ENCODE measurements around the gene RGS2. TPM values are rescaled to one million over a fixed set of nuclear protein-coding genes. Genes with fewer than 3 reads are reported as not detected.

The RGS2 gene
- total and polyA plus RNA-seq, 2 experiments from 2014 or later: 196 to 283 TPM

- no peaks in the 10 kb centered on the region for H3K27me3 ChIP-seq
- no peak overlapping the region for H3K4me2 ChIP-seq
- no peaks in the 10 kb centered on the region for H3K36me3 ChIP-seq (replicated peaks; ENCODE audit: insufficient read depth, low read depth)
- H3K9me2 ChIP-seq (replicated peaks; ENCODE audit: insufficient read depth): no peaks in the 10 kb centered on the region
- H3K79me2 ChIP-seq: no peaks in the 10 kb centered on the region
- no peaks in the 10 kb centered on the region for H3K4me1 ChIP-seq (ENCODE audit: insufficient read depth)
- no peak overlapping the region for H2AFZ ChIP-seq
- H3K4me3 ChIP-seq: no peak overlapping the region
- TF ChIP-seq CTCF (IDR thresholded peaks at IDR 0.05; ENCODE audit: poor library complexity): no peak
- no peak for TF ChIP-seq EZH2phosphoT487 (IDR thresholded peaks at IDR 0.05; ENCODE audit: low read depth, severe bottlenecking, unreplicated experiment)
- TF ChIP-seq EZH2 (IDR thresholded peaks at IDR 0.05; ENCODE audit: borderline replicate concordance): no peak
- 80% methylated on average over 2 of the region's 2 CpGs for WGBS (ENCODE audit: low lambda C conversion rate, missing lambda C conversion rate)
- H3K27ac ChIP-seq: no peak overlapping the region
- no peaks in the 10 kb centered on the region for H3K9me3 ChIP-seq (ENCODE audit: low read depth)
- no peak for DNase-seq (ENCODE audit: low spot score)
- no peaks in the 10 kb centered on the region for H4K20me1 ChIP-seq (ENCODE audit: insufficient read depth, poor library complexity, severe bottlenecking)
Observed at GRCh38 chr1:192793983-192794767, 14.7 kb upstream of the RGS2 start.

GRCh38 chr1:192794768-192795035 is 14.1 kb upstream of the RGS2 start:
- Histone ChIP-seq H3K36me3 (replicated peaks; ENCODE audit: insufficient read depth, low read depth) (no peaks in the 10 kb centered on the region), H4K20me1 (ENCODE audit: insufficient read depth, poor library complexity, severe bottlenecking) (no peaks in the 10 kb centered on the region), H3K27ac (no peak overlapping the region), H3K4me2 (no peak overlapping the region), H3K79me2 (no peaks in the 10 kb centered on the region), H2AFZ (no peak overlapping the region), H3K9me3 (ENCODE audit: low read depth) (no peaks in the 10 kb centered on the region), H3K9me2 (replicated peaks; ENCODE audit: insufficient read depth) (no peaks in the 10 kb centered on the region), H3K4me3 (no peak overlapping the region), H3K27me3 (no peaks in the 10 kb centered on the region), H3K4me1 (ENCODE audit: insufficient read depth) (no peaks in the 10 kb centered on the region)
- no peak for TF ChIP-seq EZH2 (IDR thresholded peaks at IDR 0.05; ENCODE audit: borderline replicate concordance)
- TF ChIP-seq EZH2phosphoT487 (IDR thresholded peaks at IDR 0.05; ENCODE audit: low read depth, severe bottlenecking, unreplicated experiment): no peak
- no peak for TF ChIP-seq CTCF (IDR thresholded peaks at IDR 0.05; ENCODE audit: poor library complexity)
- DNase-seq (ENCODE audit: low spot score): no peak

GRCh38 chr1:192795916-192796618 is 12.8 kb upstream of the RGS2 start:
- H2AFZ ChIP-seq: no peak overlapping the region
- DNase-seq (ENCODE audit: low spot score): no peak
- H4K20me1 ChIP-seq (ENCODE audit: insufficient read depth, poor library complexity, severe bottlenecking): no peaks in the 10 kb centered on the region
- H3K9me2 ChIP-seq (replicated peaks; ENCODE audit: insufficient read depth): no peaks in the 10 kb centered on the region
- H3K4me2 ChIP-seq: no peak overlapping the region
- no peaks in the 10 kb centered on the region for H3K36me3 ChIP-seq (replicated peaks; ENCODE audit: insufficient read depth, low read depth)
- H3K9me3 ChIP-seq (ENCODE audit: low read depth): no peaks in the 10 kb centered on the region
- no peak overlapping the region for H3K27ac ChIP-seq
- TF ChIP-seq EZH2 (IDR thresholded peaks at IDR 0.05; ENCODE audit: borderline replicate concordance) (no peak), EZH2phosphoT487 (IDR thresholded peaks at IDR 0.05; ENCODE audit: low read depth, severe bottlenecking, unreplicated experiment) (no peak), CTCF (IDR thresholded peaks at IDR 0.05; ENCODE audit: poor library complexity) (no peak)
- no peaks in the 10 kb centered on the region for H3K79me2 ChIP-seq
- H3K4me3 ChIP-seq: no peak overlapping the region
- H3K4me1 ChIP-seq (ENCODE audit: insufficient read depth): no peaks in the 10 kb centered on the region
- no peaks in the 10 kb centered on the region for H3K27me3 ChIP-seq
- 96% methylated on average over 1 of the region's 1 CpG for WGBS (ENCODE audit: low lambda C conversion rate, missing lambda C conversion rate)

Measured in hepatocyte (in vitro differentiated cells).